GM23248 (cell line): Measurements from ENCODE around the gene SULT6B1.

ENCODE experiments used
- EZH2 ChIP-seq: fragments of 200-600 bp; sonication (generic); IDR thresholded peaks from 2 replicates; pipeline ENCODE4 v1.6.1; 2018; ENCODE audit warnings: antibody characterized with exemption, mild to moderate bottlenecking; ENCODE audit not compliant: insufficient read depth, poor library complexity, severe bottlenecking
- EZH2phosphoT487 ChIP-seq: fragments of 200-600 bp; sonication (generic); IDR thresholded peaks from 2 replicates; pipeline ENCODE4 v1.6.1; 2018; ENCODE audit warnings: antibody characterized with exemption, moderate library complexity, mild to moderate bottlenecking, low read depth; ENCODE audit not compliant: insufficient read depth

- TF ChIP-seq EZH2 (no peak), EZH2phosphoT487 (no peak)
Observed at GRCh38 chr2:37188570-37188969, at the start of gene SULT6B1.
